Measurements from ENCODE around the gene AMDHD2.
A peak's percentile ranks its signal among the peaks of the same experiment; 100 is the strongest.
"Not testable (repeated sequence)": the region's sequence is repeated elsewhere in the genome, so short reads cannot be mapped to it uniquely, and the experiment has no call there.

The AMDHD2 gene
- 45.6 to 53.3 reads per million in 2 donors for total RNA-seq

GRCh38 chr16:2520097-2520783 lies at the start of gene AMDHD2:
Gene AMDHD2, plus strand, starts transcription at chr16:2520371. Its CDS starts 88 bp downstream, at chr16:2520459.
- DNase-seq: peak; percentile 90

GRCh38 chr16:2470603-2471015 lies 49.6 kb upstream of the AMDHD2 start:
- no peak for DNase-seq

GRCh38 chr16:2471016-2471652 lies 49.0 kb upstream of the AMDHD2 start, which contains the start of gene NTN3:
Gene NTN3, plus strand, starts transcription at chr16:2471297. Its CDS starts 405 bp downstream, at chr16:2471702.
- no peak for DNase-seq

- no peak for DNase-seq
Observed at GRCh38 chr16:2471653-2472487, 48.3 kb upstream of the AMDHD2 start.

- no peak for DNase-seq
Observed at GRCh38 chr16:2472488-2472864, 47.7 kb upstream of the AMDHD2 start.

GRCh38 chr16:2472885-2473445 lies 47.2 kb upstream of the AMDHD2 start:
- no peak for DNase-seq

GRCh38 chr16:2473446-2473926 lies 46.7 kb upstream of the AMDHD2 start:
- no peak for DNase-seq

GRCh38 chr16:2473999-2474876 lies 45.9 kb upstream of the AMDHD2 start:
- peak; percentile 49 for DNase-seq

- peak; percentile 63 for DNase-seq
Observed at GRCh38 chr16:2474877-2475412, 45.2 kb upstream of the AMDHD2 start, which contains the start of gene TBC1D24. Gene TBC1D24, plus strand, starts transcription at chr16:2475127. Its CDS starts 21,022 bp downstream, at chr16:2496149.

- DNase-seq: no peak
Observed at GRCh38 chr16:2475413-2476344, 44.5 kb upstream of the AMDHD2 start.

GRCh38 chr16:2476345-2476720 lies 43.8 kb upstream of the AMDHD2 start:
- no peak for DNase-seq

- no peak for DNase-seq
Observed at GRCh38 chr16:2476741-2477140, 43.4 kb upstream of the AMDHD2 start.

- DNase-seq: no peak
Observed at GRCh38 chr16:2477327-2477726, 42.8 kb upstream of the AMDHD2 start.

- no peak for DNase-seq
Observed at GRCh38 chr16:2478279-2478678, 41.9 kb upstream of the AMDHD2 start.

- DNase-seq: not testable (repeated sequence)
Observed at GRCh38 chr16:2479996-2480395, 40.2 kb upstream of the AMDHD2 start.

- DNase-seq: no peak
Observed at GRCh38 chr16:2480948-2481347, 39.2 kb upstream of the AMDHD2 start.

GRCh38 chr16:2481676-2482075 lies 38.5 kb upstream of the AMDHD2 start:
- no peak for DNase-seq

- DNase-seq: no peak
Observed at GRCh38 chr16:2482249-2482648, 37.9 kb upstream of the AMDHD2 start.

- no peak for DNase-seq
Observed at GRCh38 chr16:2482708-2483534, 37.2 kb upstream of the AMDHD2 start.

All from T-helper 9 cell (primary cell).